Type B pancreatic cell (in vitro differentiated cells): ENCODE data around the gene SLC38A3. TPM values are rescaled to one million over a fixed set of nuclear protein-coding genes. Genes with fewer than 3 reads are reported as not detected.

ENCODE experiments used
- DNase-seq: peaks from one replicate; pipeline ENCODE4 v3.0.0; 2021; ENCODE audit warnings: mixed read lengths; ENCODE audit not compliant: unreplicated experiment; ENCODE audit errors: extremely low spot score
- H3K27ac Mint-ChIP-seq: 2 replicates; pipeline ENCODE4 v1.8.0; 2021; ENCODE audit warnings: mild to moderate bottlenecking, mixed read lengths
- H3K27me3 Mint-ChIP-seq: 2 replicates; pipeline ENCODE4 v1.8.0; 2021; ENCODE audit warnings: mixed read lengths
- H3K36me3 Mint-ChIP-seq: 2 replicates; pipeline ENCODE4 v1.8.0; 2021; ENCODE audit warnings: mixed read lengths
- H3K4me1 Mint-ChIP-seq: one replicate; pipeline ENCODE4 v1.8.0; 2021; ENCODE audit warnings: mixed read lengths; ENCODE audit not compliant: unreplicated experiment
- H3K4me3 Mint-ChIP-seq: 2 replicates; pipeline ENCODE4 v1.8.0; 2021; ENCODE audit warnings: mild to moderate bottlenecking, mixed read lengths
- H3K9me3 Mint-ChIP-seq: 2 replicates; pipeline ENCODE4 v1.8.0; 2021; ENCODE audit warnings: mixed read lengths
- CTCF ChIP-seq: fragments of 200-600 bp; sonication (generic); conservative IDR thresholded peaks from 2 replicates; pipeline ENCODE4 v1.5.0; 2021; ENCODE audit warnings: antibody characterized with exemption, mild to moderate bottlenecking
- total RNA-seq: library from RNA; stranded (reverse); gene quantifications from 2 replicates; pipeline ENCODE4 v1.2.1, GENCODE V29; 2021; ENCODE audit warnings: low replicate concordance

SLC38A3 gene
- total RNA-seq, 1 donor from 2014 or later, result 6.0 TPM

- H3K4me1 Mint-ChIP-seq, result peaks cover 10% of the 10 kb centered on the region
- no peaks in the 10 kb centered on the region for H3K36me3 Mint-ChIP-seq
- no peak for TF ChIP-seq CTCF
- no peaks in the 10 kb centered on the region for H3K9me3 Mint-ChIP-seq
- no peak for DNase-seq
- H3K27ac Mint-ChIP-seq, result no peak overlapping the region
- H3K27me3 Mint-ChIP-seq, result no peaks in the 10 kb centered on the region
- H3K4me3 Mint-ChIP-seq, result no peak overlapping the region
These were observed 33.4 kb upstream of the SLC38A3 start for GRCh38 chr3:50171540-50172301.

- Mint-ChIP-seq H3K36me3 (no peaks in the 10 kb centered on the region), H3K27ac (no peak overlapping the region), H3K9me3 (no peaks in the 10 kb centered on the region), H3K4me1 (peaks cover 4% of the 10 kb centered on the region), H3K27me3 (no peaks in the 10 kb centered on the region), H3K4me3 (no peak overlapping the region)
- TF ChIP-seq CTCF, result no peak
- DNase-seq, result no peak
These were observed 32.3 kb upstream of the SLC38A3 start for GRCh38 chr3:50172626-50173220.

- H3K27ac Mint-ChIP-seq, result peak overlapping the region; percentile 26
- H3K4me1 Mint-ChIP-seq, result no peaks in the 10 kb centered on the region
These were observed 31.2 kb upstream of the SLC38A3 start for GRCh38 chr3:50173685-50174516.

GRCh38 chr3:50174517-50174895 is 30.6 kb upstream of the SLC38A3 start:
- no peak for TF ChIP-seq CTCF
- H3K36me3 Mint-ChIP-seq, result peaks cover under 1% of the 10 kb centered on the region
- H3K4me3 Mint-ChIP-seq, result no peak overlapping the region
- peaks cover 1% of the 10 kb centered on the region for H3K4me1 Mint-ChIP-seq
- H3K27me3 Mint-ChIP-seq, result no peaks in the 10 kb centered on the region
- DNase-seq, result no peak
- H3K9me3 Mint-ChIP-seq, result no peaks in the 10 kb centered on the region
- no peak overlapping the region for H3K27ac Mint-ChIP-seq

More at GRCh38 chr3:50173685-50174516, 31.2 kb upstream of the SLC38A3 start:
- no peak overlapping the region for H3K4me3 Mint-ChIP-seq
- no peaks in the 10 kb centered on the region for H3K36me3 Mint-ChIP-seq
- DNase-seq, result no peak
- H3K9me3 Mint-ChIP-seq, result no peaks in the 10 kb centered on the region
- TF ChIP-seq CTCF, result no peak
- no peaks in the 10 kb centered on the region for H3K27me3 Mint-ChIP-seq

GRCh38 chr3:50174947-50175524 is 30.0 kb upstream of the SLC38A3 start:
- H3K27ac Mint-ChIP-seq, result no peak overlapping the region
- peaks cover 5% of the 10 kb centered on the region for H3K36me3 Mint-ChIP-seq
- no peaks in the 10 kb centered on the region for H3K9me3 Mint-ChIP-seq
- TF ChIP-seq CTCF, result no peak
- peaks cover 4% of the 10 kb centered on the region for H3K4me1 Mint-ChIP-seq
- H3K4me3 Mint-ChIP-seq, result no peak overlapping the region
- no peak for DNase-seq
- H3K27me3 Mint-ChIP-seq, result no peaks in the 10 kb centered on the region
